Osteoblast (primary cell): ENCODE results near the gene TRIM44. TPM values are rescaled to one million over a fixed set of nuclear protein-coding genes. Genes with fewer than 3 reads are reported as not detected.
A peak's percentile ranks its signal among the peaks of the same experiment; 100 is the strongest.

Experiments used
- DNase-seq: peaks from one replicate; pipeline ENCODE4 v3.0.0; 2011; ENCODE audit warnings: low spot score, mixed read lengths; ENCODE audit not compliant: insufficient read length; ENCODE audit errors: missing footprints
- H2AFZ ChIP-seq: 2 replicates; pipeline ENCODE4 v1.6.0; 2011; ENCODE audit warnings: mild to moderate bottlenecking, low read length
- H3K27ac ChIP-seq: 2 replicates; pipeline ENCODE4 v1.5.1; 2011; ENCODE audit warnings: mild to moderate bottlenecking, low read depth, low read length, moderate library complexity
- H3K27me3 ChIP-seq: 2 replicates; pipeline ENCODE4 v1.6.0; 2012; ENCODE audit warnings: mild to moderate bottlenecking, control low read depth, inconsistent platforms, low read length, moderate library complexity; ENCODE audit not compliant: insufficient read depth
- H3K36me3 ChIP-seq: 2 replicates; pipeline ENCODE4 v1.5.1; 2011; ENCODE audit warnings: mild to moderate bottlenecking, low read length, control low read depth, moderate library complexity; ENCODE audit not compliant: insufficient read depth
- H3K4me1 ChIP-seq: 2 replicates; pipeline ENCODE4 v1.5.1; 2011; ENCODE audit warnings: mild to moderate bottlenecking, low read length, control low read depth, moderate library complexity; ENCODE audit not compliant: insufficient read depth
- H3K4me2 ChIP-seq: 2 replicates; pipeline ENCODE4 v1.6.0; 2011; ENCODE audit warnings: mild to moderate bottlenecking, low read length; ENCODE audit not compliant: insufficient read depth
- H3K4me3 ChIP-seq: fragments of 200-600 bp; sonication (generic); 3 replicates; pipeline ENCODE4 v1.5.1; 2012; ENCODE audit warnings: mild to moderate bottlenecking, low read length, inconsistent platforms; ENCODE audit not compliant: insufficient read depth
- H3K79me2 ChIP-seq: 2 replicates; pipeline ENCODE4 v1.6.0; 2012; ENCODE audit warnings: mild to moderate bottlenecking, low read length, control low read depth, inconsistent platforms; ENCODE audit not compliant: insufficient read depth
- H3K9me3 ChIP-seq: 2 replicates; pipeline ENCODE4 v1.5.1; 2011; ENCODE audit warnings: low read depth, low read length, control low read depth
- H4K20me1 ChIP-seq: 2 replicates; pipeline ENCODE4 v1.6.0; 2012; ENCODE audit warnings: mild to moderate bottlenecking, low read length, control low read depth; ENCODE audit not compliant: insufficient read depth
- CTCF ChIP-seq: IDR thresholded peaks from 2 replicates; pipeline ENCODE4 v1.5.1; 2011; ENCODE audit warnings: mild to moderate bottlenecking, low read depth, low read length, moderate library complexity; ENCODE audit errors: extremely low read depth
- total RNA-seq: library from RNA; depleted of rRNA; stranded (reverse); fragments of >200 nt; gene quantifications from 2 replicates; pipeline ENCODE4 v1.2.3, GENCODE V29; 2012

Gene TRIM44
- total RNA-seq, 1 donor: 40.5 TPM

- DNase-seq: no peak
- Histone ChIP-seq H3K79me2 (peaks cover 97% of the 10 kb centered on the region), H4K20me1 (peaks cover 69% of the 10 kb centered on the region), H3K4me1 (peaks cover 5% of the 10 kb centered on the region), H3K27me3 (no peaks in the 10 kb centered on the region), H3K27ac (no peak overlapping the region), H3K9me3 (no peaks in the 10 kb centered on the region), H3K4me3 (no peak overlapping the region), H3K4me2 (peak overlapping the region; percentile 6), H3K36me3 (no peaks in the 10 kb centered on the region), H2AFZ (no peak overlapping the region)
- TF ChIP-seq CTCF: no peak
These were observed 9.0 kb downstream of the TRIM44 start for GRCh38 chr11:35671396-35672127.

GRCh38 chr11:35672608-35673007 is 10.0 kb downstream of the TRIM44 start:
- Histone ChIP-seq H3K4me2 (no peak overlapping the region), H3K79me2 (peaks cover 95% of the 10 kb centered on the region), H3K27me3 (no peaks in the 10 kb centered on the region), H3K4me3 (no peak overlapping the region), H3K36me3 (no peaks in the 10 kb centered on the region), H3K27ac (no peak overlapping the region), H4K20me1 (peaks cover 68% of the 10 kb centered on the region), H2AFZ (no peak overlapping the region), H3K4me1 (peaks cover 5% of the 10 kb centered on the region), H3K9me3 (no peaks in the 10 kb centered on the region)
- no peak for DNase-seq
- TF ChIP-seq CTCF: no peak

GRCh38 chr11:35675901-35676610 is 13.5 kb downstream of the TRIM44 start:
- no peak for TF ChIP-seq CTCF
- H3K36me3 ChIP-seq: no peaks in the 10 kb centered on the region
- no peaks in the 10 kb centered on the region for H3K27me3 ChIP-seq
- no peak overlapping the region for H3K4me2 ChIP-seq
- peaks cover 82% of the 10 kb centered on the region for H4K20me1 ChIP-seq
- H3K4me1 ChIP-seq: peaks cover 5% of the 10 kb centered on the region
- H3K9me3 ChIP-seq: no peaks in the 10 kb centered on the region
- no peak overlapping the region for H3K27ac ChIP-seq
- H2AFZ ChIP-seq: no peak overlapping the region
- no peak overlapping the region for H3K4me3 ChIP-seq
- H3K79me2 ChIP-seq: peaks cover 95% of the 10 kb centered on the region
- no peak for DNase-seq

- H3K4me1 ChIP-seq: peaks cover 2% of the 10 kb centered on the region
- H3K4me3 ChIP-seq: no peak overlapping the region
- no peak overlapping the region for H3K4me2 ChIP-seq
- peaks cover 96% of the 10 kb centered on the region for H3K79me2 ChIP-seq
- no peaks in the 10 kb centered on the region for H3K36me3 ChIP-seq
- no peak overlapping the region for H3K27ac ChIP-seq
- no peaks in the 10 kb centered on the region for H3K9me3 ChIP-seq
- H2AFZ ChIP-seq: no peak overlapping the region
- H4K20me1 ChIP-seq: peaks cover 81% of the 10 kb centered on the region
- no peaks in the 10 kb centered on the region for H3K27me3 ChIP-seq
- TF ChIP-seq CTCF: no peak
- DNase-seq: no peak
These were observed 14.0 kb downstream of the TRIM44 start for GRCh38 chr11:35676611-35676965.
